Measurements from ENCODE around the gene WDR49. TPM values are rescaled to one million over a fixed set of nuclear protein-coding genes. Genes with fewer than 3 reads are reported as not detected.

Gene WDR49
- 3.7 TPM for total RNA-seq

GRCh38 chr3:167653760-167654159 is at the start of gene WDR49:
TSS of gene WDR49 (minus strand) at chr3:167653942. CDS start at chr3:167653425, 517 bp downstream.

GRCh38 chr3:167473863-167474262 is 179.9 kb downstream of the WDR49 start, which contains the start of gene SERPINI2:
TSS of gene SERPINI2 (minus strand) at chr3:167474042. CDS start at chr3:167471834, 2,208 bp downstream.

Small RNA genes within 50 kb of the gene (small RNA-seq; reads per million reads assigned to genes)
- not detected for gene HMGN1P8 (ENCODE audit: low replicate concordance)

Other genes starting within 250 kb of the WDR49 start
- gene SERPINI2, start 179.9 kb downstream of the WDR49 start, total RNA-seq: 0.82 TPM
- gene PDCD10, start 81.0 kb upstream of the WDR49 start, total RNA-seq: 41.5 TPM
- gene SERPINI1, start 81.8 kb upstream of the WDR49 start, total RNA-seq: 18.3 TPM